COLO668 (cell line): ENCODE measurements around the gene RNASE8.

Source experiments
- DNase-seq: peaks from one replicate; lab custom pipeline; 2025; ENCODE audit not compliant: unreplicated experiment; lab: John Stamatoyannopoulos, UW

Gene RNASE8

GRCh38 chr14:21053184-21054122 is 4.2 kb upstream of the RNASE8 start:
- DNase-seq = no peak

- DNase-seq = no peak
Observed at GRCh38 chr14:21054123-21054767, 3.4 kb upstream of the RNASE8 start.

GRCh38 chr14:21054768-21055145 is 2.9 kb upstream of the RNASE8 start:
- no peak for DNase-seq

- no peak for DNase-seq
Observed at GRCh38 chr14:21055432-21056117, 2.0 kb upstream of the RNASE8 start.

GRCh38 chr14:21056520-21057163 is 980 bp upstream of the RNASE8 start:
- no peak for DNase-seq

GRCh38 chr14:21058903-21059302 is 1.3 kb downstream of the RNASE8 start:
- DNase-seq = no peak

- no peak for DNase-seq
Observed at GRCh38 chr14:21059842-21060613, 2.4 kb downstream of the RNASE8 start.

- no peak for DNase-seq
Observed at GRCh38 chr14:21060614-21061346, 3.2 kb downstream of the RNASE8 start.

- no peak for DNase-seq
Observed at GRCh38 chr14:21061347-21061668, 3.7 kb downstream of the RNASE8 start.

- DNase-seq = no peak
Observed at GRCh38 chr14:21063479-21063878, 5.9 kb downstream of the RNASE8 start.

- no peak for DNase-seq
Observed at GRCh38 chr14:21066882-21067502, 9.4 kb downstream of the RNASE8 start.

GRCh38 chr14:21068521-21069387 is 11.1 kb downstream of the RNASE8 start:
- DNase-seq = peak; percentile 69

GRCh38 chr14:21069388-21070082 is 11.9 kb downstream of the RNASE8 start:
- peak; percentile 28 for DNase-seq

- peak; percentile 75 for DNase-seq
Observed at GRCh38 chr14:21070083-21070609, 12.5 kb downstream of the RNASE8 start, which contains the start of gene ARHGEF40. ARHGEF40 (plus strand) TSS chr14:21070304; CDS start chr14:21070397, 93 bp downstream.

GRCh38 chr14:21070610-21071224 is 13.1 kb downstream of the RNASE8 start:
- peak; percentile 45 for DNase-seq

GRCh38 chr14:21071225-21072030 is 13.8 kb downstream of the RNASE8 start:
- DNase-seq = peak; percentile 88
